Limb (tissue), 2 donors: ENCODE data around the gene FAF1.

Experiments
- DNase-seq, 2 donors: peaks; one replicate each; pipeline ENCODE4 v3.0.0-alpha.2; 2016; ENCODE audit errors: extremely low spot score in 2 of 2

Gene FAF1

DNA sequence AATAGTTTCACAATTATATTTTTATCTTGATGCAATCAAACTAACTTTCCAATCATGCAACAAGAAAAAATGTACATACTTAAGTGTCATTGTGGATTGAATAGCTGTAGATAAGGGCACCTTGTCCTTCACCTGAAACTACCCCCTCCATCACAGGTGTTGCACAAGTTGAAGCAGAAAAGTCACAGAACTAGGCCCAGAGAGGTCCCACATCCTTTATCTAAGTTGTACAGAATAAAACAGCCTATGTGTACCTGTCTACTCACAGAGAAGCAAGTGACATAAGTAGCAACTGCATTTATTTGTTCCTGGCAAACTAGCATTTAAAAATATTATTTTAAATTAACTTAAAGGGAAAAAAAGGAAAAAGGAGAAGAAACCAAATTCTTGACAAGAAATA lies 256.8 kb downstream of the FAF1 start:
- DNase-seq: no peak

DNA sequence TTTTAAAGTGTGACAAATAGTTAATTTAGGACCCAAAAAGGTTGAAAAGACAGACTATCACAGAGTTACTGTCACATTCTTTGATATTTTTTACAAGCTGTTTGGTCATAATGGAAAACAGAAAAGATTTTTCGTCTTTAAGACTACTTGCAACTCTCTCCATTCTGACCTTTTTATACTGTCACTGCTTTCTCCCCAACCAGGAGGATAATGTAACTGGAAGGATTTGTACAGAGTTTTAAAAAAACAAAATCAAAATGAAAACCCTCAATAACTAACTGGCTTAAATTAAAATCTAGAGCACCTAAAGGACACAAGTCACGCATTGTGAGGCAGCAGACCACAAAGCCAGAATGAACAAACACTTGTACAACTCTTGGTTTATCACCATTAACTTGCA lies 257.7 kb downstream of the FAF1 start:
- no peak for DNase-seq

DNA sequence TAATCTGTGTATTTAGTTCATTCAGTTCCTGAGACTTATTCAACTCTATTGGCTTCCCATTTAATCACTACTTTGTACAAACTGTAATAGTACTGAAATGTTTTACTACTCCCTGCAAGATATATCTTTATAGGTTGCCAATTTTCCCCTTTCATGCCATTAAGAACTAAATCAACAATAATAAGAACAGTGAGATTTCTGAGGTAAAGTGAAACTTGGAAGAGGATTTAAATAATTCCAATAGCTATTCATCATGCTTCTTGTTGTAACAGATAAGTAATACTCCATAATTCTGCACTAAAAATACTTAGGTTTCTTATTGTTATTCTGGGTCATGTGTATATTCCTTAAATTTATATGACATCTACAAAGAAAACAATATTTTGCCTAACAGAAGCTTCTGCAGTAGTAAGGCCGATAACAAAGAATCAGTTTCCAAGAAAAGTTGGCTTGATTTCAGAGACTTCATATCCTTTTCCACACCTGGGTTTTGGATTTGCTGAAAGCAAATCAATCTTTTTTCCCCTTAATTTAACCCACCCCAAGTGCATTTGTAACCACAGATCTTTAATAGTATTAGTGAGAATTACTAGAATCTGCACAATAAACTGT lies 258.3 kb downstream of the FAF1 start:
- no peak for DNase-seq

DNA sequence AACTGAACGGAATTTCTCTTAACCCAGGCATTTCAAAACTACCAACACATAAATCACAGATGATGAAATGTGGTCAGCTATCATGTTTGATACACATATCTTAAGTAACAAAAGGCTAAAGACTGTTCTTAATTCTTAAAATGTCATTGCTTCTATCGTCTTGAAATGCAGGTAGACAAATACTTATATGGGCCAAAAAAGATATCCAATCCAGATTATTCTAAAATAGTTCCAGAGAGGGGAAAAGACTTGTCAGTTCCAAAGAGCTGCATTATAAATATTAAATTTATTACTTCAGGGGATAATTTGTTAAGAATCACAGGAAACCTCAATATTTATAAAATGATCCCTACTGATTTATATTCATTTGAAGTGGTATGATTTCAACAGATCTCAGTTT lies 259.4 kb downstream of the FAF1 start:
- DNase-seq: no peak

DNA sequence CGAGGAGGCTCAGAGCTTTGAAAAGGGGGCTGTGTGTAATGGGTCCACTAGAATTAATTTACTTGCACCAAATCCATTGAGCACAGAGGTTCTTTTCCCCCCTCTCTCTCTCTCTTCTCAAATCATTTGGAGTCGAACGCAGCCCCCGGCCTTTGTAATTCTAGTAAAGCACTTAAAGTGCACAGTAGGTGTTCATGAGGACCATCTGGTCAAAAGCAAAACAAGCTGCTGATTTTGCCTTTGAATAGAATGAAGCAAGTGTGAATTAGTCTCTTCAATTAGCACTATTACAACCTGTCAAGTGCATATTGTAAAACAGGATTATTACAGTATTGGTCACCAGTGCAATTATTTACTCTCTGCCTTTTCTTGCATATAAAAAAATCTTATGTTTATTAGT lies 259.9 kb downstream of the FAF1 start:
- no peak for DNase-seq

- DNase-seq: no peak
Observed at GRCh38 chr1:50699795-50700194, 260.3 kb downstream of the FAF1 start.

DNA sequence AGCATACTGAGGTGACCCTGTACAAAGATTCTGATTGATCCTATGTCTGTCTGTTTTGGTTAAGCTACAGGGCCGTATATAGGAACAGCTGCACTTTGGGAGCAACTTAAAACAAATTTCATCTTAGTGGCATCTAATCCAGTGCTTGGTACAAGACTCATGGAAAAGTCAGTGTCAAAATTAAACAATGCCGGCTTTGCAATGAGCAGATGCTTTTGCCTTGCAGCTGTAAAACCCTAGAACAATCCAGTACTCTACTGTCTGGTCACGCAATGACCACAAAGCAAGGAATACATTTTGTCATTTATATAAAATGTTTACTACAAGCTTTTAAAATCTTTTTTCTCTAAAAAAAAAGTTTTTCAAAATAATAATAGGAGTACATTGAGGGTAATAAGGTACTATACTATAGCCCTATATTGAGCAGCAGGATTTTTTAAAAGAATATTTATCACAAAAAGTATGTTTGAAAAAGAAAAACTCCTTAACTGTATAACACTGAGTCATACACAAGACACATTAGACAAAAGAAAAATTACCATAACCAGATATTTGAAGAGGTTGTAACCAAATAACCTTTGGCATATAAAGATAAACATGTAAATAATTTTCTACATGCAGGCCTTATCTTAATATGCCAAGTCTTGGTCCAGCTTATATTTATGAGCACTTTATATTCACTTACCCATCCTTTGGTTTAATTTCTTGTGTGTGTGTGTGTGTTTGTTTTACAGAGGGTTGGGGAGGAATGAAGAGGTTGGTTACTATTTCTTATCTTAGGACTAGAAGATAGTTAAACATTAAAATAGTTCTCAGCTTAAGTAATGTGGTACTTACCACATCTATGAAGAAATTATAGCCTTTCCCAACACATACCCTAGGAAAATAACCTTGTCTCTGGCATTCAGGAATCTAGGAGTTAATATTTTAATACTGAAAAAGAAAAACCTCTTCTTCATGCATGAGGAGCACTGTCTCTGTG lies 262.3 kb downstream of the FAF1 start:
- DNase-seq: no peak

DNA sequence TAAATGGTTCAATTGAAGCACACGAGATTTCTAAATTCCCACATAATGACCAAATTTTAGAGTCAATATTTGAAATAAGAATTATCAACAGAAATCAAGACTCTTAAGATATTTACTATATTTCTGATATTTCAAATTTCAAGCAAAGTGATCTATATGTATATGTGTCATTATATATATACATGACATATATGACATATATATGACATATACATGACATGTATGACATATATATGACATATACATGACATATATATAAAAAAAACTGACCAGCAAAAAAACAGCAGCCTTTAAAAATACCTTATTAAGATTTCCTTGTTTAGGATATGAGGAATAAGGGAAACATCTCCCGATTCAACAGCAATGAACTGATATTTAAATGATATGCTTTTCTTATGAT lies 266.2 kb downstream of the FAF1 start:
- DNase-seq: no peak

DNA sequence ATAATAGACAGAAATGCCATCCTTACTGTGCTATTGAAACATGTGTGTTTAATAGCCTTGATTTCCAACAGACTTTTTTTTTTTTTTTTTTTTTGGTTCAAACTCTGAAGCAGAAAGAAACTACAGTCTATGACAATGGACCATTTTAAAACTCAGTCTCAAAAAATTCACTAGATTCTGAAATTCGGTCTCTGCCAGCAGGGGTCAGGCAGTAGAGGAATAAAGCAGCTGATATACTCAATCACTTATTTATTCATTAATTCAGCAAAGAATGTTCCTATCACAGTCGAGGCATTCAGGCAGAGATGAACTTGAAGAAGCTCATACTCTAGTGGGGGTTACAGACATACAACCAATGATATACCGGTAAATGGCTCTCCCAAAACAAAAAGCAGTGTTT lies 275.9 kb downstream of the FAF1 start:
- DNase-seq: no peak

DNA sequence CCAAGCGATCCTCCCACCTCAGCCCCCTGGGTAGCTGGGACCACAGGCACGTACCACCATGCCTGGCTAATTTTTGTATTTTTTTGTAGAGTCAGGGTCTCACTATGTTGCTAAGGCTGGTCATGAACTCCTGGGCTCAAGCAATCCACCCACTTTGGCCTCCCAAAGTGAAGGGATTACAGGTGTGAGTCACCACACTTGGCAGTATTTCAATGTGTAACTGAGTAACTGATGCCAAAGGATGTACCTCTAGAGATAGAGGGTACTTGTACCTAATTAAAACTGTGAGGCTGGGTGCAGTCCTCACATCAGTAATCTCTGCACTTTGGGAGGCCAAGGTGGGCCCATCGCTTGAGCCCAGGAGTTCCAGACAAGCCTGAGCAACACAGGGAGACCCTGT lies 278.1 kb downstream of the FAF1 start:
- no peak for DNase-seq

- no peak for DNase-seq
Observed at GRCh38 chr1:50667710-50668356, 292.2 kb downstream of the FAF1 start.

DNA sequence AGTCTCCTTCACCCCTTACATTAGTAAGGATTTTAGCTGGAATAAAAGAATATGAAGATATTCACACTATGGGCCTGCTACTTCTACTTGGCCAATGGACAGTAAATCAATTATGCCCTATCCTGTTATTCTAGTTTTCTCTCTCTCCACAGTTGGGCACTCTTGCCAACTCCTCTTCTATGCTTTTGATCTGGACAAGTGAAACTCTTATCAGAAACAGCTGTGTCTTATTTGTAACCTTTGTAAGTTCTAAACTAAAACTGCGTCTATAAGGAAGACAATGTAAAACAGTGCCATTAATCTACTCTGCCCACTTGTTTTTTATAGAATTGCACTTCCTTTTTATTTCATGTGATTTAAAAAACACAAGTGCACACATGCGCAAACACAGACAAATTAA lies 292.8 kb downstream of the FAF1 start:
- DNase-seq: no peak

- DNase-seq: no peak
Observed at GRCh38 chr1:50666849-50667248, 293.2 kb downstream of the FAF1 start.

GRCh38 chr1:50665413-50665812 lies 294.7 kb downstream of the FAF1 start:
- no peak for DNase-seq

GRCh38 chr1:50661626-50662025 lies 298.4 kb downstream of the FAF1 start:
- no peak for DNase-seq

GRCh38 chr1:50659107-50659662 lies 300.9 kb downstream of the FAF1 start:
- DNase-seq: no peak

DNA sequence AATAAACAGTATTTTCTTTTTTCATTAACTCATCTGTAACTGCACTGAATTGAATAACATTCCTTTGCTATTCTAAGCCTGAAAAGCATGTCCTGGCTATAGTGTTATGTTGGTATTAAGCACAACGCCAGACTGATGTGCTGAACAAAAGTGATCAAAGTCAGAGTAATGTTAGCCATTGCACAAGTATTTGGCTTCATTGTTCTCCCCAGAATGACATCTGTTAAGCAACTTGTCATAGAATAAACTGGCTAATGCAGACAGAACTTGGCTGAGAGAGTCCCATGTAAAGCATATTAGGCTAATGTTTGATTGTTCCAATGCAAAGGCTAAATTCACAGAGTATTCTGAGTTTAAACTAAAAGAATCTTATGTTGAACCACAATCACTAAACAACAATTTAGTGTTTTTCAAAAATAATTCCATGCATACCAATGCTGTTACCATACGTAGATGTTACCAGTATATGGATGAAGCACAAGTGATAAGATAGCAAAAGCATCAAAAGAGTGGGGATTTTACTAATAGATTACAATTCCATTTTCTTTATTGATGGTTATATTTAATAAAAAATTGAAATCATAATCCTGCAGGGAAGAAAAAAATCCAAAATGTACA lies 301.5 kb downstream of the FAF1 start:
- DNase-seq: no peak

DNA sequence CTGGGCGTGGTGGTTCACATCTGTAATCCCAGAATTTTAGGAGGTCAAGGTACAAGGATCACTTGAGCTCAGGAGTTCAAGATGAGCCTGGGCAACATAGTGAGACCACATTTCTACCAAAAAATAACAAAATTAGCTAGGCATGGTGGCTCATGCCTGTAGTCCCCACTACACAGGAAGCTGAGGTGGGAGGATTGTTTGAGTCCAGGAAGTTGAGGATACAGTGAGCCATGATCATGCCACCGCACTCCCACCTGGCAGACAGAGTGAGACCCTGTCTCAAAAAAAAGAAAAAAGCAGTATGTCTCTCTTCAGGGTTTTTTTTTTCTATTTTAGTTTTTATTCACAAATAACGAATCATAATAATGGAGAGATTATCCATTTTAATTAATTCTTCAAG lies 303.1 kb downstream of the FAF1 start:
- DNase-seq: no peak

GRCh38 chr1:50651476-50652263 lies 308.4 kb downstream of the FAF1 start:
- no peak for DNase-seq

DNA sequence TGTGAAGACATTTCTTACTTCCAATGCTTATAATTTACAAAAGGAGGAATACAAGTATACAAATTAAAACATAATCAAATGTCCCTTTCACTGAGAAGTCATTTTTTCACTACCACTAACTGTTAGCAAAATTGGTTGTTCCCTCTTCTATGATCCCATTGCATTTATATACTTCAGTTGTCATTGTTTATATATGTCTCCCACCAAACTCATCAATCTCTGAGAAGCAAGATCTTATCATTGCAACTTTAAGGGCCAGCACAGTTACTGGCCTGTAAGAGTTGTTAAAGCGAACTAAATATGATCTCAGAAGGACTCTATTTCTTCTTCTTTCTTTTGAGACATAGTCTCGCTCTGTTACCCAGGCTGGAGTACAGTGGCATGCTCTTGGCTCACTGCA lies 313.5 kb downstream of the FAF1 start:
- DNase-seq: no peak

DNA sequence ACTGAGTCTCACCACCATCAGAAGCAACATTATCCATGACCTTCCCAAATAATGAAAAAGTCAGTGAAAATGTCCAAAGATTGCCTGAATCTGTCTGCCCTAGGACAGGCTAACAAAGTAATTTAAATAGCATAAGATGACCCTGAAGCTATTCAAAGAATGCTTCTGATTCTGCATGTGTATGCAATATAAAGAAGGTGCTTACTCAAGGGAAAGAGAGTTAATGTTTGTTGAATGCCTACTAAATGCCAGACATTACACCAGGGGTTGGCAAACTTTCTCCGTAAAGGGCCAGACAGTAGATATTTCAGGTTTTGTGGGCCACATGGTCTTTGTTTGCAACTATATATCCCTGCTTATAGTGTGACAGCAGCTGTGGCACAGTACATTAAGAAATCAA lies 314.9 kb downstream of the FAF1 start:
- DNase-seq: no peak
